MM.1S (cell line): Measurements from ENCODE around the gene RNF111.

Experiments
- DNase-seq: peaks from one replicate; pipeline ENCODE4 v3.0.0-alpha.2; 2015
- H2AFZ ChIP-seq: fragments of 300-600 bp; sonication (generic); 2 replicates; pipeline ENCODE4 v1.6.0; 2016; ENCODE audit warnings: antibody characterized with exemption, low read length
- H3F3A ChIP-seq: fragments of 300-600 bp; sonication (generic); 2 replicates; pipeline ENCODE4 v1.6.1; 2016; ENCODE audit warnings: mild to moderate bottlenecking, antibody characterized with exemption, low read length, moderate library complexity, mixed read lengths; ENCODE audit not compliant: insufficient read depth
- H3K27ac ChIP-seq: fragments of 300-600 bp; sonication (generic); 2 replicates; pipeline ENCODE4 v1.5.1; 2016; ENCODE audit warnings: mild to moderate bottlenecking, low read length
- H3K27me3 ChIP-seq: fragments of 300-600 bp; sonication (generic); replicated peaks from 2 replicates; pipeline ENCODE4 v1.6.0; 2016; ENCODE audit warnings: low read length; ENCODE audit not compliant: insufficient read depth
- H3K36me3 ChIP-seq: fragments of 300-600 bp; sonication (generic); replicated peaks from 2 replicates; pipeline ENCODE4 v1.6.1; 2016; ENCODE audit warnings: mild to moderate bottlenecking, low read length, mixed read lengths; ENCODE audit not compliant: insufficient read depth
- H3K4me1 ChIP-seq: fragments of 300-600 bp; sonication (generic); 2 replicates; pipeline ENCODE4 v1.6.1; 2016; ENCODE audit warnings: low read length, mixed read lengths
- H3K4me2 ChIP-seq: fragments of 300-600 bp; sonication (generic); 2 replicates; pipeline ENCODE4 v1.6.0; 2016; ENCODE audit warnings: low read depth, low read length
- H3K4me3 ChIP-seq: fragments of 300-600 bp; sonication (generic); 2 replicates; pipeline ENCODE4 v1.5.1; 2016; ENCODE audit warnings: low read length, mixed read lengths
- H3K79me2 ChIP-seq: fragments of 300-600 bp; sonication (generic); 2 replicates; pipeline ENCODE4 v1.6.1; 2016; ENCODE audit warnings: mixed run types, low read length, mixed read lengths
- H3K9ac ChIP-seq: fragments of 300-600 bp; sonication (generic); 2 replicates; pipeline ENCODE4 v1.6.1; 2016; ENCODE audit warnings: low read length, mixed read lengths
- H3K9me2 ChIP-seq: fragments of 300-600 bp; sonication (generic); replicated peaks from 2 replicates; pipeline ENCODE4 v1.6.1; 2016; ENCODE audit warnings: mild to moderate bottlenecking, low read length, mixed read lengths; ENCODE audit not compliant: insufficient read depth
- H3K9me3 ChIP-seq: fragments of 300-600 bp; sonication (generic); replicated peaks from 2 replicates; pipeline ENCODE4 v1.6.1; 2016; ENCODE audit warnings: mild to moderate bottlenecking, low read length, mixed read lengths; ENCODE audit not compliant: insufficient read depth
- H4K20me1 ChIP-seq: fragments of 300-600 bp; sonication (generic); 2 replicates; pipeline ENCODE4 v1.6.1; 2016; ENCODE audit warnings: mild to moderate bottlenecking, low read length, moderate library complexity, mixed read lengths; ENCODE audit not compliant: insufficient read depth
- EZH2 ChIP-seq: fragments of 300-600 bp; sonication (generic); optimal IDR thresholded peaks from 2 replicates; pipeline ENCODE3; 2017; ENCODE audit warnings: low read depth, mild to moderate bottlenecking, antibody characterized with exemption, low read length, mixed read lengths
- EZH2phosphoT487 ChIP-seq: fragments of 300-600 bp; sonication (generic); IDR thresholded peaks from 2 replicates; pipeline ENCODE4 v1.6.1; 2018; ENCODE audit warnings: antibody characterized with exemption, low read length
- TF ChIP-seq, protein P1 (sequence below): fragments of 300-600 bp; sonication (generic); IDR thresholded peaks from 2 replicates; pipeline ENCODE4 v1.5.1; 2016; ENCODE audit warnings: antibody characterized with exemption, low read length, mixed read lengths

The RNF111 gene

DNA sequence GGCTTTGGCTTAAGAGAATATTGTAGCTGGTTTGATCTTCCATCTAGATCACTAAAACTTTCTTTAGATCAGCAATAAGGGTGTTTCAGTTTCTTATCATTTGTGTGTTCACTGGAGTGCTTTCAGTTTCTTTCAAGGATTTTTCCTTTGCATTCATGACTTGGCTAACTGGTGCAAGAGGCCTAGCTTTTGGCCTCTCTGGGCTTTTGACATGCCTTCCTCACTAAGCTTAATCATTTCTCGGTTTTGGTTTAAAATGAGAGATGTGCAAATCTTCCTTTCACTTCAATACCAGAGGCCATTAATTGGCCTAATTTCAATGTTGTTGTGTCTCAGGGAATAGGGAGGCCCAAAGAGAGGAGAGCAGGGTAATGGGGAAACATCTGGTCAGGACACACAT lies 87.1 kb downstream of the RNF111 start:
- Histone ChIP-seq H3K9ac (no peak overlapping the region), H3K4me1 (peaks cover 19% of the 10 kb centered on the region), H3K27ac (peak overlapping the region; percentile 33; the same call in 1 of the 2 replicates), H3K4me3 (no peak overlapping the region), H3K4me2 (peak overlapping the region; percentile 29; the same call in 1 of the 2 replicates), H3K27me3 (no peaks in the 10 kb centered on the region), H3K79me2 (0 out of 2 replicates have a peak, but pooled peaks cover 3% of the 10 kb centered on the region), H3K9me2 (no peaks in the 10 kb centered on the region), H3F3A (peaks cover 21% of the 10 kb centered on the region), H4K20me1 (peaks cover 10% of the 10 kb centered on the region; the same call in 1 of the 2 replicates), H3K36me3 (peaks cover 9% of the 10 kb centered on the region; the same call in 1 of the 2 replicates), H2AFZ (no peak overlapping the region), H3K9me3 (no peaks in the 10 kb centered on the region)
- DNase-seq = peak; percentile 90
- TF ChIP-seq, protein P1, sequence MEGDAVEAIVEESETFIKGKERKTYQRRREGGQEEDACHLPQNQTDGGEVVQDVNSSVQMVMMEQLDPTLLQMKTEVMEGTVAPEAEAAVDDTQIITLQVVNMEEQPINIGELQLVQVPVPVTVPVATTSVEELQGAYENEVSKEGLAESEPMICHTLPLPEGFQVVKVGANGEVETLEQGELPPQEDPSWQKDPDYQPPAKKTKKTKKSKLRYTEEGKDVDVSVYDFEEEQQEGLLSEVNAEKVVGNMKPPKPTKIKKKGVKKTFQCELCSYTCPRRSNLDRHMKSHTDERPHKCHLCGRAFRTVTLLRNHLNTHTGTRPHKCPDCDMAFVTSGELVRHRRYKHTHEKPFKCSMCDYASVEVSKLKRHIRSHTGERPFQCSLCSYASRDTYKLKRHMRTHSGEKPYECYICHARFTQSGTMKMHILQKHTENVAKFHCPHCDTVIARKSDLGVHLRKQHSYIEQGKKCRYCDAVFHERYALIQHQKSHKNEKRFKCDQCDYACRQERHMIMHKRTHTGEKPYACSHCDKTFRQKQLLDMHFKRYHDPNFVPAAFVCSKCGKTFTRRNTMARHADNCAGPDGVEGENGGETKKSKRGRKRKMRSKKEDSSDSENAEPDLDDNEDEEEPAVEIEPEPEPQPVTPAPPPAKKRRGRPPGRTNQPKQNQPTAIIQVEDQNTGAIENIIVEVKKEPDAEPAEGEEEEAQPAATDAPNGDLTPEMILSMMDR = no peak
- TF ChIP-seq EZH2phosphoT487 (no peak), EZH2 (no peak)

DNA sequence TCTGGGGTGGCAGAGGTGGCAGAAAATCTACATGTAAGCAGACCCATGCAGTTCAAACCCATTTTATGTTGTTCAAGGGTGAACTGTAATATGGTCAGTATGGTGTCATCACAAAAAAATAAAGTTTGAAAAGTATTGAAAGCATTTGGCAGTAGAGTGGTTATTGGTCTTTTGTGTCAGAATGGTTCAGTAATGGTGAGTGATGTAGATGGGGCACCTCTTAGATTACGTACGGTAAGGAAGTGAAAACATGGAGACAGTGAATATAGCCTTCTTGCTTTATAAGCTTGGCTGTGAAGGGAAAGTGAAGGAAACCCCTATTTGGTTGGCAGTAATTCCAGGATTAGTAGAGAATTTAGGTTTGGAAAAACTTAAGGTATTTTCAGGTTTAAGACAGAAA lies 100.3 kb downstream of the RNF111 start:
- Histone ChIP-seq H3K9me3 (no peaks in the 10 kb centered on the region), H3K9ac (no peak overlapping the region), H3K27me3 (no peaks in the 10 kb centered on the region), H3K4me2 (no peak overlapping the region), H3K27ac (no peak overlapping the region), H3K36me3 (no peaks in the 10 kb centered on the region; the same call in 1 of the 2 replicates), H3K4me3 (no peak overlapping the region), H2AFZ (no peak overlapping the region), H3K4me1 (no peaks in the 10 kb centered on the region), H3F3A (no peaks in the 10 kb centered on the region), H4K20me1 (no peaks in the 10 kb centered on the region), H3K79me2 (no peaks in the 10 kb centered on the region), H3K9me2 (no peaks in the 10 kb centered on the region)
- DNase-seq = no peak
- TF ChIP-seq, protein P1 = no peak
- TF ChIP-seq EZH2 (no peak), EZH2phosphoT487 (no peak)

DNA sequence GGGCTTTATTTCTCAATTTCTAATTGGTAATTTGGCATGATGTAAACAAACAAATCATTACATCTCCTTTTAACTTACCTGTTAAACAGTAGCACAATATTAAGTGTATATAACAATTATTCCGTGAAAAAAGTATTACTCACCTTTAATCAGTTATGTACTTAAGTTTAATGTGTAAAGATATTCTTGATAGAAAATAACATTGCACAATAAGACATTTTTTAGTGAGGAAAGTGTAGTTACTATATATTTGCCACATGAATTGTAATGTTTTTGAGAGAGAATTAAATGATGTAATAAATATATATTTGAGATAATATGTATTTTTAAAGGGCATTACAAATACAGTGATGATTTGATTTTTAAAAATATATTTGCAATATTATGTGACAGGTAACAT lies 106.6 kb downstream of the RNF111 start:
- no peaks in the 10 kb centered on the region for H4K20me1 ChIP-seq
- peaks cover 7% of the 10 kb centered on the region; the same call in 1 of the 2 replicates for H3K36me3 ChIP-seq
- H3K4me3 ChIP-seq = no peak overlapping the region
- H3F3A ChIP-seq = no peaks in the 10 kb centered on the region
- DNase-seq = no peak
- no peak overlapping the region for H3K4me2 ChIP-seq
- TF ChIP-seq EZH2 (no peak), EZH2phosphoT487 (no peak)
- TF ChIP-seq, protein P1 = no peak
- H3K4me1 ChIP-seq = no peaks in the 10 kb centered on the region
- no peak overlapping the region for H3K9ac ChIP-seq
- no peaks in the 10 kb centered on the region for H3K9me3 ChIP-seq
- H3K27me3 ChIP-seq = no peaks in the 10 kb centered on the region
- no peak overlapping the region for H2AFZ ChIP-seq
- H3K9me2 ChIP-seq = no peaks in the 10 kb centered on the region
- no peaks in the 10 kb centered on the region for H3K79me2 ChIP-seq
- H3K27ac ChIP-seq = no peak overlapping the region
